NCI-H146 treated with DMSO at 0.1 percent for 48 hours (cell line): Measurements from ENCODE around the gene HSDL1.
"Not testable (repeated sequence)": the region's sequence is repeated elsewhere in the genome, so short reads cannot be mapped to it uniquely, and the experiment has no call there.

ENCODE experiments used
- DNase-seq: peaks from one replicate; lab custom pipeline; 2025; ENCODE audit not compliant: unreplicated experiment; lab: John Stamatoyannopoulos, UW

The HSDL1 gene

DNA sequence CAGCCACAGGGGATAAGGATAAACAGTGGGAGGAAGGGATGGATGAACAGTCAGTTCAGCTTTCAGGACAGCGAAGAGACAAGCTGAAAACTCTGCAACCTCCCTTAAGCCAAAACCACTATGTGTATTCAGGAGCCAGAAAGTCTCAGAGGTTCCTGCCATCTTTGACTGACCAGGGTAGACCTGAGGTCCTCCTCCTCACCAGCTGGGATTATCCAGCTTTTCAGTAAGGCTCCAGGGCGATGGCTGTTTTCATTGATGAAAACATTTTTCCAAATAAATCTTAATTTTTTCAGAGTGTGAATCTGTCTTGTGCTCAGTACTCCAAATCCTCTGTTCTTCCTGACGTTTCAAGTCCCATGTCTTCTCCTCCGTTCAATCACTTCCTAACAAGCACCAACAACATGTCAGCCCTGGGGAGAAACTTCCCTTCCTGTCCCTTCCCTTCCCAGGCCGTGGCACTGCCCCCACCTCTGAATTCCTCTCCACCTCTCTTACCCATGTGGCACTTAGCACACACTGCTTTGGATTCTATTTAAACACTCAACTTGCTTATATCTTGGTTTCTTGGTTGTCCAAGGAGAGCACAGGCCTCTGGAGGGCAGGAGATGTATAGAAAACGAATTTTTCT, 5.2 kb downstream of the HSDL1 start:
- no peak for DNase-seq

GRCh38 chr16:84138824-84139627, 6.0 kb downstream of the HSDL1 start:
- DNase-seq: peak; percentile 3

DNA sequence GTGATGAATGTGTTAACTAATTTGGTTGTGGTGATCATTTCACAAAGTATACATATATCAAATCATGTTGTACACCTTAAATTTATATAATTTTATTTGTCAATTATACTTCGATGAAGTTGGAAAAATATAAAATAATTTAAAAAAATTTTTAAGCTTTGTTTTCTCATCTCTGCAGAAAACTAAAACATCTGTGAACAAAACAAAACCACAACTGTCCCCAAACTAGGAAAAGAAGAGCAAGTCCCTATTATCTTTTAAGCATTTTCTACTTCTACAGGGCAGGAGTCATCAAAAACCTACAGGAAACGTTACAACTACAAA, 6.5 kb downstream of the HSDL1 start:
- DNase-seq: no peak

- DNase-seq: no peak
These were observed 7.1 kb downstream of the HSDL1 start for GRCh38 chr16:84137769-84138357.

DNA sequence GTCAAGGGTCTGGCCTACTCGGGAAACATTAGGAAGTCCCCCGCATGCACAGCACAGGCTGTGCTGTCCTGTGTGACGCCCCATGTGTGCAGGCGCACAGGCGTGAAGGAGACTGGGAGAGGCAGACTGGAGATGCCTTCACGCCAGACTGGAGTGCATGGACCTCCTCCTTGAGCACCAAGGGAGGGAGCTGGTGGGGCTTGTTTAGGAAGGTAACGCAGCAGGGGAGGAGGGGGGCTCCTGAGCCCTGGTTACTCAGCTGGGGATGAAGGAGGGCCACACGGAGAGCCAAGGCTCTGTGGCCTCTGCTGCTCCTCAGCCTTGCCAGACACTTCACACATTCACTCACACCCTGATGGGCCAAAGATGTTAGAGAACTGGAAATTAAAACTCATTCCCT, 7.7 kb downstream of the HSDL1 start:
- DNase-seq: no peak

- DNase-seq: no peak
These were observed 8.4 kb downstream of the HSDL1 start for GRCh38 chr16:84136331-84137125.

GRCh38 chr16:84132527-84133285, 12.3 kb downstream of the HSDL1 start:
- DNase-seq: no peak

GRCh38 chr16:84131117-84131516, 13.9 kb downstream of the HSDL1 start:
- DNase-seq: no peak

DNA sequence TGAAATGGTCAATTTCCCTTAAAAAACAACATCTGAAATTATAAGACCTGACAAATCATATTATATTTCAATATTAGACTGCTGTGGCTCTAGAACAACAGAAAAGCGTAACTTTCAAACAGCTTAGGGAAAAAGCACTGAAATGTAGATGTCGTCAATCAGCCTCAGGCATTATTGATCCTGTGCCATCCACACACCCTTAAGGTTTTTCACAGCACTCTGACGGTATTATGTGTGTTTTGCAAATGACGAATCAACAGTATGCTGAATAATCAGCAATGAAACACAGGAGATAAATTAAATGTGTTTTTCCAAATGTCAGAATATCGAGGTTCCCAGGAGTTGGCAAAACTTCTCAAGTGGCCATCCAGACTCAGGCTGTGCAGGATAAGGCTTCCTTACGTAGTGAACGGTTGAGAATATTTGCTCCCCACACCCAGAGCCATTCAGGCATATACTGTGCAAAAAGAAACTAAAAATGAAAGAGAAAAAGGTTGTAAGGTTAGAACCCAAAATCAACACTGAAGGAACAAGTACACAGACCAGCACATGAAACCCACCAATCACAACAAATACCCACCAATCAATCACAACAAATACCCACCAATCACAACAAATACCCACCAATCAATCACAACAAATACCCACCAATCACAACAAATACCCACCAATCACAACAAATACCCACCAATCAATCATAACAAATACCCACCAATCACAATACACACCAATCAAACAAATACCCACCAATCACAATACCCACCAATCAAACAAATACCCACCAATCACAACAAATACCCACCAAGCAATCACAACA, 20.5 kb downstream of the HSDL1 start:
- DNase-seq: no peak

GRCh38 chr16:84121007-84121406, 24.0 kb downstream of the HSDL1 start:
- no peak for DNase-seq

GRCh38 chr16:84120023-84120422, 25.0 kb downstream of the HSDL1 start:
- DNase-seq: no peak

GRCh38 chr16:84119368-84119767, 25.6 kb downstream of the HSDL1 start:
- DNase-seq: no peak

GRCh38 chr16:84118315-84118714, 26.7 kb downstream of the HSDL1 start:
- DNase-seq: not testable (repeated sequence)

GRCh38 chr16:84117494-84117843, 27.5 kb downstream of the HSDL1 start:
- DNase-seq: no peak

- peak; percentile 79 for DNase-seq
These were observed 28.1 kb downstream of the HSDL1 start, which contains the start of gene MBTPS1 for GRCh38 chr16:84116720-84117493. Gene MBTPS1, minus strand, starts transcription at chr16:84116942. Its CDS starts 15,159 bp downstream, at chr16:84101783.

DNA sequence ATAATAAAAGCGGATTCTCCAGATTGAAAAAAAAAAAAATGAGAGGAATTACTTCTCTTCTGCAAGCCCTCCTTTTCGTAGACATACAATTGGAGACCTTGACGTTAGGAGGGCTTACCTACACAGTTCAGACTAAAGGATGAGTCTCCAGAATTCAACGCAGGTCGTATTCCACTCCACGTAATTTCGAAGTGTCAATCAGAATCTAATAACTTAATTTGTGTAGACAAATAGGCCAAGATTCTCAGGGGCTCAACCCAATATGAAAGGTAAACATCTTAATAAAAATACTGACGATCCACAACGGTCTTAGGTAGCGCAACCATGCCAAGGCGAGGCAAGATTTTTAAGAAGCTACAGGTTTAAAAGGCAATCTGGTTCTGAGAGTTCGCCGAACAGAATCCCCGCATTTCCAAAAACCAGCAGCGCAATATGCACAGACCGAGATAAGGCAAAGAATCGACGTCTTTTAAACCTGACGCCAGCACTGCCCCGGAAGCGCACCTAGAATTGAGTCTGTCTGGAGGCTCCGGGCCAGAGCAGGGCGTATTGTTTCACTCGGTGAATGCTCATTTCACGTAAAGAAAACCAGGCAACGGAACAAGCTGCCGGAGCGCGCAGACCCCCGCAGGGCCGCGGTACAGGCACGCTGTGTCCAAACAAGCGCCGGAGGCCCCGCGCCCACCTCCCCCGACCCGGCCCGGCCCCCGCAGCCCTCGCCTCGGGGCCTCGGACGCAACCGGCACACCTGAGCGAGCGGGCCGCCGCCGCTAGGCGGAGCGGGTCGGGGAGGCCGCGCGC, 28.9 kb downstream of the HSDL1 start:
- no peak for DNase-seq

DNA sequence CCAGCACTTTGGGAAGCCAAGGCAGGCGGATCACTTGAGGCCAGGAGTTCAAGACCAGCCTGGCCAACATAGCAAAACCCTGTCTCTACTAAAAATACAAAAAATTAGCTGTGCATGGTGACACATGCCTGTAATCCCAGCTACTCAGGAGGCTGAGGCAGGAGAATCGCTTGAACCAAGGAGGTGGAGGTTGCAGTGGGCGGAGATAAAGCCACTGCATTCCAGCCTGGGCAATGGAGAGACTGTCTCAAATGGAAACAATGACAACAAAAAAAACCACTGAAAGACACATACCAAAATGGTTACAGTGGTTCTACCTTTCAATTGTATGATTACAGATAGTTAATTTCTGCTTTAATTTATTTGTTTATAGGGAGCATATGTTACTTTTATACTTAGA, 33.0 kb downstream of the HSDL1 start:
- DNase-seq: not testable (repeated sequence)

GRCh38 chr16:84111525-84111924, 33.5 kb downstream of the HSDL1 start:
- no peak for DNase-seq
